ENCODE results near the gene EHD1.

DNA sequence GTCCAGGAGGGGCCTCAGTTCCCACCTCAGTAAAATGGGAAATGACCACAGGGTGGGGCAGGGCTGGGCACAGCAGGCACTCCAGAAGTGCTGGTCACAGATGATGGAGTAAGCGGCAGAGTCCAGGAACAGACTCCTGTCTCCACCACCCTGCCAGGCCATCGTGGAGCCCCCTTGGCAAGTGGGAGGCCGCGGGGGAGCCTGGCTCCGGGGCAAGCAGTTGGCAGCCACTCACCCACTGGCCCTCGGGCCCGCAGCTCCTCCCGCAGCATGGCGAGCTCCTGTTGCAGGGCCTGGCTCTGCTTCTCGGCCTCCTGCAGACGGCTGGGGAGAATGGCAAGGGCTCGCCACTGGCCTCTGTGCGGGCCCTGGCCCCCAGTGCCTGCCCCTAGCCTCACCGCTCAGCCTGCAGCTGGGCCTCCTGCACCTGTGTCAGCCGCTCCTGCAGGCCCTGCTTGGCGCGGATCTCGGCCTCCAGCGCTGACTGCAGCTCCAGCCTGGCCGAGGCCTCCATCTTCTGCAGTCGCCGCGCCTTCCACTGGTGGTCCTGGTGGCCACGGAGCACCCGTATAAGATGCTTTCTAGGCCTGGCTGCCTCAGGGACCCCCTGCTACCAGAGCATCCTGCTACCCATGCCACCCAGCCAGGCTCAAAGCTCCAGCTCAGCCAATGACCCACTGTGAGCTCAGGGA lies 44.2 kb downstream of the EHD1 start:
- TF ChIP-seq CTCF (conservative IDR thresholded peaks at IDR 0.05), result no peak
- TF ChIP-seq EZH2 (IDR thresholded peaks at IDR 0.05; ENCODE audit: low read depth), result no peak

Data from PC-9 (cell line).